Liver (tissue), 9 donors: Measurements from ENCODE around the gene PIGT. TPM values are rescaled to one million over a fixed set of nuclear protein-coding genes. Genes with fewer than 3 reads are reported as not detected.

Experiments
- DNase-seq: peaks from one replicate; pipeline ENCODE4 v3.0.0-alpha.2; 2017; ENCODE audit warnings: low spot score
- H3K27ac ChIP-seq, 2 donors: one replicate each; pipeline ENCODE4 v1.7.0; 2013; ENCODE audit warnings: inconsistent platforms in 2 of 2, low read length in 2 of 2, control low read depth in 1 of 2, low read depth in 1 of 2, mild to moderate bottlenecking in 1 of 2
- H3K27me3 ChIP-seq, 4 donors: one replicate each; pipeline versions ENCODE4 v1.6.1 to v1.7.0; 2013; ENCODE audit warnings: low read length in 3 of 4, inconsistent platforms in 1 of 4, mild to moderate bottlenecking in 1 of 4, moderate library complexity in 1 of 4; ENCODE audit not compliant: control insufficient read depth in 4 of 4, insufficient read depth in 4 of 4
- H3K36me3 ChIP-seq, 4 donors: one replicate each; pipeline versions ENCODE4 v1.6.1 to v1.7.0; 2013; ENCODE audit warnings: low read length in 3 of 4, mild to moderate bottlenecking in 3 of 4, low read depth in 1 of 4, moderate library complexity in 1 of 4; ENCODE audit not compliant: control insufficient read depth in 4 of 4, insufficient read depth in 3 of 4
- H3K4me1 ChIP-seq, 4 donors: one replicate each; pipeline versions ENCODE4 v1.6.1 to v1.7.0; 2013; ENCODE audit warnings: low read length in 3 of 4, mild to moderate bottlenecking in 3 of 4, moderate library complexity in 1 of 4; ENCODE audit not compliant: control insufficient read depth in 4 of 4, insufficient read depth in 4 of 4
- H3K4me3 ChIP-seq, 3 donors: one replicate each; pipeline versions ENCODE4 v1.6.1 to v1.7.0; 2013; ENCODE audit warnings: low read length in 3 of 3, control low read depth in 1 of 3, low read depth in 1 of 3, mild to moderate bottlenecking in 1 of 3
- H3K9ac ChIP-seq, 2 donors: one replicate each; pipeline ENCODE4 v1.7.0; 2013; ENCODE audit warnings: low read length in 2 of 2, mild to moderate bottlenecking in 2 of 2, moderate library complexity in 2 of 2, control low read depth in 1 of 2, low read depth in 1 of 2
- H3K9me3 ChIP-seq, 4 donors: one replicate each; pipeline versions ENCODE4 v1.6.1 to v1.7.0; 2013; ENCODE audit warnings: low read length in 3 of 4; ENCODE audit not compliant: control insufficient read depth in 4 of 4
- ATF3 ChIP-seq: IDR thresholded peaks from 2 replicates; pipeline ENCODE4 v1.6.1; 2016; ENCODE audit warnings: antibody characterized with exemption
- CTCF ChIP-seq: fragments of 150-350 bp; IDR thresholded peaks from 2 replicates; pipeline ENCODE4 v1.5.1; 2017; ENCODE audit warnings: improper control_type of control experiment, low read depth, low read length; ENCODE audit not compliant: missing input control
- EGR1 ChIP-seq, 2 donors: IDR thresholded peaks; 2 replicates each; pipeline ENCODE4 v1.6.1; 2016 to 2018; ENCODE audit warnings: antibody characterized with exemption in 2 of 2, low read depth in 2 of 2
- FOXA1 ChIP-seq: IDR thresholded peaks from 2 replicates; pipeline ENCODE4 v1.6.1; 2016; ENCODE audit warnings: antibody characterized with exemption
- FOXA2 ChIP-seq: IDR thresholded peaks from 2 replicates; pipeline ENCODE4 v1.6.1; 2016; ENCODE audit warnings: antibody characterized with exemption
- GABPA ChIP-seq, 2 donors: IDR thresholded peaks in 1 of 2; conservative IDR thresholded peaks in 1 of 2; 2 replicates each; pipeline ENCODE4 v1.6.1; 2016; ENCODE audit warnings: antibody characterized with exemption in 2 of 2, mild to moderate bottlenecking in 1 of 2, moderate library complexity in 1 of 2
- HNF4G ChIP-seq: IDR thresholded peaks from 2 replicates; pipeline ENCODE4 v1.6.1; 2016; ENCODE audit warnings: antibody characterized with exemption
- JUND ChIP-seq, 2 donors: IDR thresholded peaks; 2 replicates each; pipeline ENCODE4 v1.6.1; 2016; ENCODE audit warnings: antibody characterized with exemption in 2 of 2
- MAX ChIP-seq: IDR thresholded peaks from 2 replicates; pipeline ENCODE4 v1.6.1; 2016; ENCODE audit warnings: antibody characterized with exemption
- NR2F2 ChIP-seq: IDR thresholded peaks from 2 replicates; pipeline ENCODE4 v1.6.1; 2016; ENCODE audit warnings: antibody characterized with exemption
- RAD21 ChIP-seq, 2 donors: IDR thresholded peaks; 2 replicates each; pipeline ENCODE4 v1.6.1; 2016; ENCODE audit warnings: antibody characterized with exemption in 2 of 2, mild to moderate bottlenecking in 2 of 2
- REST ChIP-seq: IDR thresholded peaks from 2 replicates; pipeline ENCODE4 v1.6.1; 2016; ENCODE audit warnings: antibody characterized with exemption, mild to moderate bottlenecking
- RXRA ChIP-seq, 2 donors: IDR thresholded peaks; 2 replicates each; pipeline ENCODE4 v1.6.1; 2017 to 2018; ENCODE audit warnings: antibody characterized with exemption in 2 of 2, mild to moderate bottlenecking in 1 of 2
- SP1 ChIP-seq: IDR thresholded peaks from 2 replicates; pipeline ENCODE4 v1.6.1; 2018; ENCODE audit warnings: antibody characterized with exemption, mild to moderate bottlenecking
- TAF1 ChIP-seq: conservative IDR thresholded peaks from 2 replicates; pipeline ENCODE4 v1.6.1; 2016; ENCODE audit warnings: antibody characterized with exemption, mild to moderate bottlenecking
- YY1 ChIP-seq: IDR thresholded peaks from 2 replicates; pipeline ENCODE4 v1.6.1; 2016; ENCODE audit warnings: antibody characterized with exemption, mild to moderate bottlenecking
- ZBTB33 ChIP-seq: IDR thresholded peaks from 2 replicates; pipeline ENCODE4 v1.6.1; 2016; ENCODE audit warnings: antibody characterized with exemption
- WGBS: extraction: QIAGEN DNeasy Blood & Tissue Kit; methylation state at CpG from one replicate; pipeline ENCODE4 v1.1.7; 2013; 5-methylcytosine and 5-hydroxymethylcytosine counted together
- polyA plus RNA-seq, 2 donors: library from polyadenylated mRNA; stranded (reverse) in 1 of 2; unstranded in 1 of 2; fragments of 200-250 nt in 1 of 2; fragments of >200 nt in 1 of 2; fragmentation: Nextera tagmentation in 1 of 2; extraction: Ambion mirVana in 1 of 2; gene quantifications; one replicate each; pipeline versions ENCODE4 v1.2.1 to v1.2.3, GENCODE V29; 2013 to 2015
- total RNA-seq, 2 donors: library from RNA; depleted of rRNA; stranded (reverse); fragments of >200 nt; gene quantifications; one replicate each; pipeline ENCODE4 v1.2.3, GENCODE V29; 2014
- donor health status: healthy.
- donor health status: healthy.
- donor health status: healthy.
- donor health status: healthy.
- donor health status: healthy.

PIGT gene
- total and polyA plus RNA-seq, 4 donors: 14.4 to 64.5 (median 34.1) TPM

GRCh38 chr20:45433976-45434375 lies 18.0 kb downstream of the PIGT start:
- Histone ChIP-seq H3K9ac (no peak overlapping the region), H3K9me3 (no peaks in the 10 kb centered on the region), H3K4me1 (peaks cover 0 to 9% (median 4%) of the 10 kb centered on the region in 4 donors), H3K4me3 (no peak overlapping the region), H3K36me3 (peaks cover 0 to 8% (median under 1%) of the 10 kb centered on the region in 4 donors), H3K27me3 (no peaks in the 10 kb centered on the region), H3K27ac (no peak overlapping the region)
- WGBS: 96% methylated on average over 4 of the region's 4 CpGs
- DNase-seq: no peak
- TF ChIP-seq EGR1 (IDR thresholded peaks at IDR 0.05; ENCODE audit: low read depth in 2 of 2): no peak
- TF ChIP-seq RAD21 (IDR thresholded peaks at IDR 0.05): no peak
- no peak for TF ChIP-seq RXRA (IDR thresholded peaks at IDR 0.05)
- TF ChIP-seq REST: no peak
- TF ChIP-seq FOXA1: no peak
- TF ChIP-seq FOXA2: no peak
- no peak for TF ChIP-seq NR2F2
- TF ChIP-seq HNF4G: no peak
- TF ChIP-seq ATF3: no peak
- TF ChIP-seq YY1: no peak
- TF ChIP-seq JUND (IDR thresholded peaks at IDR 0.05): no peak
- TF ChIP-seq CTCF: no peak
- no peak for TF ChIP-seq TAF1
- no peak for TF ChIP-seq GABPA (IDR thresholded peaks at IDR 0.05 in 1 of 2, conservative IDR thresholded peaks at IDR 0.05 in 1 of 2)
- TF ChIP-seq MAX: no peak

GRCh38 chr20:45436732-45437485 lies 21.0 kb downstream of the PIGT start:
- H3K27me3 ChIP-seq: no peaks in the 10 kb centered on the region
- peak; percentile 89 for DNase-seq
- peak overlapping the region; percentile 62 to 93 for H3K9ac ChIP-seq
- 8% methylated on average over 33 of the region's 33 CpGs for WGBS
- peak; percentile 99 to 100 for TF ChIP-seq RAD21 (IDR thresholded peaks at IDR 0.05)
- TF ChIP-seq FOXA1: no peak
- peak; percentile 15 to 37 for TF ChIP-seq RXRA (IDR thresholded peaks at IDR 0.05)
- peak; percentile 44 for TF ChIP-seq YY1
- peak; percentile 96 for TF ChIP-seq CTCF
- no peak for TF ChIP-seq ATF3
- TF ChIP-seq SP1: peak; percentile 11
- TF ChIP-seq ZBTB33: no peak
- H3K4me3 ChIP-seq: peak overlapping the region; percentile 67 to 88 (median 76)
- H3K36me3 ChIP-seq: no peaks in the 10 kb centered on the region
- H3K27ac ChIP-seq: peak overlapping the region; percentile 68 to 79
- peaks cover 0 to 9% (median 4%) of the 10 kb centered on the region in 4 donors for H3K4me1 ChIP-seq
- no peaks in the 10 kb centered on the region for H3K9me3 ChIP-seq
